Measurements from ENCODE around the gene NCLN. TPM values are rescaled to one million over a fixed set of nuclear protein-coding genes. Genes with fewer than 3 reads are reported as not detected.

NCLN gene
- total and polyA plus RNA-seq, 2 donors (not counting 1 experiment from before 2014, with no cell fraction given), result 33.0 to 35.8 TPM

DNA sequence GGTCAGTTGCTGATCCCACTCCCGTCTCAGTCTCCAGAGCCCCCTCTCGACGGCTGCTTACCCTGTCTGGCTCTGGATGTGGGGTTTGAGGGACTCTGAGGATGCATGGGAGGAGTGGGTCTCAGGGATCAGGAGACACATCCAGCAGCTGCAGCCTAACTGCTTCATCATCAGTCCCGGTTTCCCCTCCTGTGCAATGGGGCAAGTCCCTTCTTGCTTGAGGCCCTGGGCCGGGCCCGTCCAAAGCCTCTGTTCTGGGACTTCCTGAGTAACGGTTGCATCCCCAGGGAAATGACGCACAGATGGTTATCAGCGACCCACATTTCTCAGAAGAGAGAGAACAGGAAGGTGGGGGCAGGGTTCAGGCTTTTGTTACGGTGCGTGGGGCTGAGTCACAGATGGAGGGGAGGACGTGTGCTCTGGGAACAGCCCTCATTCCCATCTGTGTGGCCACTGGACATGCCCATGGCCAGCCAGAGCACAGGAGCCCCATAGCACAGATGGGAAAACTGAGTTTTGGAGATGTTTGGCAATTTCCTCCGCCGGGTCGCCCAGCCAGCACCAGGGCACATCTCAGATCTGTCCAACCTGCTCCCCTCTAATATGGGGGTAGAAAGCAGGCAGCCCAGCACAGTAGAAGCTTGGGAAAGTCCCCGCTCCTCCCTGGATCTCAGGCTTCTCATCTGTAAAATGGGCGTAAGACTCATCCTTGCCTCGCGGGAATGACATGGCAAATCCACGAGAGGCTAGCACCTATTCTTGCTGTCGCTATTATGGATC lies 30.6 kb upstream of the NCLN start:
- H3K27ac ChIP-seq (ENCODE audit: insufficient read depth, low read length), result peak overlapping the region; percentile 65
- no peaks in the 10 kb centered on the region for H3K36me3 ChIP-seq (ENCODE audit: control insufficient read depth, insufficient read depth, low read length)
- no peak overlapping the region for H2AFZ ChIP-seq (ENCODE audit: low read length)
- H3K79me2 ChIP-seq (ENCODE audit: control insufficient read depth, insufficient read depth, low read length), result no peaks in the 10 kb centered on the region
- no peak overlapping the region for H3K4me3 ChIP-seq (replicated peaks in 1 of 4; ENCODE audit: control extremely low read depth in 1 of 4, insufficient read depth in 1 of 4, low read depth in 3 of 4, low read length in 4 of 4)
- no peak overlapping the region for H3K4me2 ChIP-seq (ENCODE audit: extremely low read depth, insufficient read depth, low read length)
- H3K9ac ChIP-seq (ENCODE audit: insufficient read depth, low read length), result no peak overlapping the region
- DNase-seq (ENCODE audit: low read depth in 2 of 2), result peak; percentile 97 to 99
- H3K27me3 ChIP-seq (ENCODE audit: control insufficient read depth, insufficient read depth, low read length), result no peaks in the 10 kb centered on the region
- no peaks in the 10 kb centered on the region for H4K20me1 ChIP-seq (ENCODE audit: control insufficient read depth, extremely low read depth, insufficient read depth, low read length)
- TF ChIP-seq EZH2 (IDR thresholded peaks at IDR 0.05; ENCODE audit: low read length, missing control alignments), result no peak
- TF ChIP-seq, protein P1, sequence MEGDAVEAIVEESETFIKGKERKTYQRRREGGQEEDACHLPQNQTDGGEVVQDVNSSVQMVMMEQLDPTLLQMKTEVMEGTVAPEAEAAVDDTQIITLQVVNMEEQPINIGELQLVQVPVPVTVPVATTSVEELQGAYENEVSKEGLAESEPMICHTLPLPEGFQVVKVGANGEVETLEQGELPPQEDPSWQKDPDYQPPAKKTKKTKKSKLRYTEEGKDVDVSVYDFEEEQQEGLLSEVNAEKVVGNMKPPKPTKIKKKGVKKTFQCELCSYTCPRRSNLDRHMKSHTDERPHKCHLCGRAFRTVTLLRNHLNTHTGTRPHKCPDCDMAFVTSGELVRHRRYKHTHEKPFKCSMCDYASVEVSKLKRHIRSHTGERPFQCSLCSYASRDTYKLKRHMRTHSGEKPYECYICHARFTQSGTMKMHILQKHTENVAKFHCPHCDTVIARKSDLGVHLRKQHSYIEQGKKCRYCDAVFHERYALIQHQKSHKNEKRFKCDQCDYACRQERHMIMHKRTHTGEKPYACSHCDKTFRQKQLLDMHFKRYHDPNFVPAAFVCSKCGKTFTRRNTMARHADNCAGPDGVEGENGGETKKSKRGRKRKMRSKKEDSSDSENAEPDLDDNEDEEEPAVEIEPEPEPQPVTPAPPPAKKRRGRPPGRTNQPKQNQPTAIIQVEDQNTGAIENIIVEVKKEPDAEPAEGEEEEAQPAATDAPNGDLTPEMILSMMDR (conservative IDR thresholded peaks at IDR 0.05 in 1 of 2, IDR thresholded peaks at IDR 0.05 in 1 of 2; ENCODE audit: low read depth in 1 of 2, low read length in 2 of 2), result no peak
- H3K9me3 ChIP-seq (ENCODE audit: control insufficient read depth, insufficient read depth, low read depth, low read length), result no peaks in the 10 kb centered on the region
- H3K4me1 ChIP-seq (ENCODE audit: control insufficient read depth, extremely low read depth, insufficient read depth, low read length), result peaks cover 6% of the 10 kb centered on the region

DNA sequence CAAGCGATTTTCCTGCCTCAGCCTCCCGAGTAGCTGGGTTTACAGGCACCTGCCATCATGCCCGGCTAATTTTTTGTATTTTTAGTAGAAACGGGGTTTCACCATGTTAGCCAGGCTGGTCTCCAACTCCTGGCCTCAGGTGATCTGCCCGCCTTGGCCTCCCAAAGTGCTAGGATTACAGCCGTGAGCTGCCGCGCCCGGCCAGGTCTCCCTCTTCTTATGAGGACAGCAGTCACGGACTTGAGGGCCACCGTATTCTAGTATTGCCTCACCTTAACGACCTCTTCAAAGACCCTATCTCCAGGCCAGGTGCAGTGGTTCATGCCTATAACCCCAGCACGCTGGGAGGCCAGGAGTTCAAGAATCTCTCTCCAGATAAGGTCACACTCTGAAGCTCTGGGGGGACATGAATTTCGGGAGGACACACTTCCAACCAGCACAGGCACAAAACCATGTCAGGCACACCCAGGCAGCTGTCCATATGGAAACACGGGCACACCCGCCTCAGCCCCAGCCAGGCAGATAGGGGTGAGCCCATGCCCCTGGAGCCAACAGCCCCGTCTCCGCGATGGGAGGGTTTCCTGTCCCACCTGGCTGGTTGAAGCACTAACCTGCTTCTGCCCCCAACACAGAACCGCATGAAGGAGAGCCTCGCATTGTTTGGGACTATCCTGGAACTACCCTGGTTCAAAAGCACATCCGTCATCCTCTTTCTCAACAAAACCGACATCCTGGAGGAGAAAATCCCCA lies 28.5 kb upstream of the NCLN start:
- H3K79me2 ChIP-seq (ENCODE audit: control insufficient read depth, insufficient read depth, low read length), result no peaks in the 10 kb centered on the region
- TF ChIP-seq, protein P1 (conservative IDR thresholded peaks at IDR 0.05 in 1 of 2, IDR thresholded peaks at IDR 0.05 in 1 of 2; ENCODE audit: low read depth in 1 of 2, low read length in 2 of 2), result no peak
- H3K27me3 ChIP-seq (ENCODE audit: control insufficient read depth, insufficient read depth, low read length), result no peaks in the 10 kb centered on the region
- no peak overlapping the region for H2AFZ ChIP-seq (ENCODE audit: low read length)
- H3K9ac ChIP-seq (ENCODE audit: insufficient read depth, low read length), result no peak overlapping the region
- H3K27ac ChIP-seq (ENCODE audit: insufficient read depth, low read length), result no peak overlapping the region
- no peaks in the 10 kb centered on the region for H3K9me3 ChIP-seq (ENCODE audit: control insufficient read depth, insufficient read depth, low read depth, low read length)
- no peaks in the 10 kb centered on the region for H3K36me3 ChIP-seq (ENCODE audit: control insufficient read depth, insufficient read depth, low read length)
- H3K4me1 ChIP-seq (ENCODE audit: control insufficient read depth, extremely low read depth, insufficient read depth, low read length), result peaks cover 9% of the 10 kb centered on the region
- no peaks in the 10 kb centered on the region for H4K20me1 ChIP-seq (ENCODE audit: control insufficient read depth, extremely low read depth, insufficient read depth, low read length)
- no peak overlapping the region for H3K4me2 ChIP-seq (ENCODE audit: extremely low read depth, insufficient read depth, low read length)
- DNase-seq (ENCODE audit: low read depth in 2 of 2), result no peak
- no peak overlapping the region for H3K4me3 ChIP-seq (replicated peaks in 1 of 4; ENCODE audit: control extremely low read depth in 1 of 4, insufficient read depth in 1 of 4, low read depth in 3 of 4, low read length in 4 of 4)

DNA sequence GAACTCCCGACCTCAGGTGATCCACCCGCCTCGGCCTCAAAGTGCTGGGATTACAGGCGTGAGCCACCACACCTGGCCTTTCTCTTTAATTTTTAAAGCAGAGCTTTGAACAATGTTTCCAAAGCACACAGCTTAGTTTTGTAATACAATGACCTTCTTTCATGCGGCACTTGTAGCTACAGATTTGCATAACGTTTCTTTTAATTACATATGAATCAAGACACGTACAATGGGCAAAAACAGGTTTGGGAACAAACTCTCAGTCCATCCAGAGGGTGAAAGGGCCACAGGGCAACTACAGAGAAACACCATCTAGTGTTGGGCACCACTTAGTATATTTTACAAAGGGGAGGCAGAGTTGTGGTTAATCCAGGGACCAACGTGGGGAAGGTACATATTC lies 26.2 kb upstream of the NCLN start:
- H2AFZ ChIP-seq (ENCODE audit: low read length), result no peak overlapping the region
- no peak overlapping the region for H3K4me2 ChIP-seq (ENCODE audit: extremely low read depth, insufficient read depth, low read length)
- no peak for DNase-seq (ENCODE audit: low read depth in 2 of 2)
- no peaks in the 10 kb centered on the region for H3K27me3 ChIP-seq (ENCODE audit: control insufficient read depth, insufficient read depth, low read length)
- H3K9me3 ChIP-seq (ENCODE audit: control insufficient read depth, insufficient read depth, low read depth, low read length), result no peaks in the 10 kb centered on the region
- TF ChIP-seq, protein P1 (conservative IDR thresholded peaks at IDR 0.05 in 1 of 2, IDR thresholded peaks at IDR 0.05 in 1 of 2; ENCODE audit: low read depth in 1 of 2, low read length in 2 of 2), result no peak
- TF ChIP-seq EZH2 (IDR thresholded peaks at IDR 0.05; ENCODE audit: low read length, missing control alignments), result no peak
- no peaks in the 10 kb centered on the region for H3K36me3 ChIP-seq (ENCODE audit: control insufficient read depth, insufficient read depth, low read length)
- H3K27ac ChIP-seq (ENCODE audit: insufficient read depth, low read length), result no peak overlapping the region
- H3K4me3 ChIP-seq (replicated peaks in 1 of 4; ENCODE audit: control extremely low read depth in 1 of 4, insufficient read depth in 1 of 4, low read depth in 3 of 4, low read length in 4 of 4), result no peak overlapping the region
- H4K20me1 ChIP-seq (ENCODE audit: control insufficient read depth, extremely low read depth, insufficient read depth, low read length), result no peaks in the 10 kb centered on the region
- H3K4me1 ChIP-seq (ENCODE audit: control insufficient read depth, extremely low read depth, insufficient read depth, low read length), result peaks cover 9% of the 10 kb centered on the region
- H3K79me2 ChIP-seq (ENCODE audit: control insufficient read depth, insufficient read depth, low read length), result no peaks in the 10 kb centered on the region
- H3K9ac ChIP-seq (ENCODE audit: insufficient read depth, low read length), result no peak overlapping the region
